DND-41 (cell line): ENCODE data around the gene TP73.

Source experiments
- ATAC-seq: fragments of 200-7000 bp; cut with Tn5 transposase; 3 replicates; pipeline ENCODE4 v1.9.1; 2021; ENCODE audit warnings: low read depth; ENCODE audit not compliant: insufficient read depth
- DNase-seq: peaks from one replicate; pipeline ENCODE4 v3.0.0-alpha.2; 2020
- H2AFZ ChIP-seq: 2 replicates; pipeline ENCODE4 v1.6.0; 2012; ENCODE audit warnings: low read depth, low read length
- H3K27ac ChIP-seq: 2 replicates; pipeline ENCODE4 v1.5.1; 2012; ENCODE audit warnings: low read length, inconsistent platforms
- H3K27me3 ChIP-seq: fragments of 200-600 bp; sonication (generic); 2 replicates; pipeline ENCODE4 v1.6.0; 2012; ENCODE audit warnings: low read length, mild to moderate bottlenecking, inconsistent platforms; ENCODE audit not compliant: insufficient read depth, poor library complexity
- H3K36me3 ChIP-seq: 2 replicates; pipeline ENCODE4 v1.5.1; 2012; ENCODE audit warnings: low read length, inconsistent platforms; ENCODE audit not compliant: insufficient read depth
- H3K4me1 ChIP-seq: 2 replicates; pipeline ENCODE4 v1.5.1; 2012; ENCODE audit warnings: mild to moderate bottlenecking, low read length; ENCODE audit not compliant: insufficient read depth
- H3K4me2 ChIP-seq: 2 replicates; pipeline ENCODE4 v1.6.0; 2012; ENCODE audit warnings: mild to moderate bottlenecking, moderate library complexity, low read length, inconsistent platforms; ENCODE audit not compliant: insufficient read depth
- H3K4me3 ChIP-seq, 2 experiments: fragments of 200-600 bp in 1 of 2; shearing (Covaris generic) in 1 of 2; 2 replicates each; pipeline ENCODE4 v1.5.1; 2012 to 2016; ENCODE audit warnings: inconsistent platforms in 2 of 2, low read length in 2 of 2, mild to moderate bottlenecking in 2 of 2, low read depth in 1 of 2, moderate library complexity in 1 of 2
- H3K79me2 ChIP-seq: 2 replicates; pipeline ENCODE4 v1.6.0; 2012; ENCODE audit warnings: low read length, inconsistent platforms; ENCODE audit not compliant: insufficient read depth
- H3K9ac ChIP-seq: 2 replicates; pipeline ENCODE4 v1.6.0; 2012; ENCODE audit warnings: low read depth, mild to moderate bottlenecking, inconsistent platforms, low read length, moderate library complexity
- H3K9me3 ChIP-seq: 2 replicates; pipeline ENCODE4 v1.5.1; 2012; ENCODE audit warnings: low read length, moderate library complexity, mild to moderate bottlenecking, inconsistent platforms; ENCODE audit not compliant: insufficient read depth, severe bottlenecking
- H4K20me1 ChIP-seq: 2 replicates; pipeline ENCODE4 v1.6.0; 2012; ENCODE audit warnings: low read length; ENCODE audit not compliant: insufficient read depth
- EZH2 ChIP-seq: IDR thresholded peaks from 3 replicates; pipeline ENCODE4 v1.6.1; 2012; ENCODE audit warnings: borderline replicate concordance, low read depth, mild to moderate bottlenecking, moderate library complexity, low read length, inconsistent platforms; ENCODE audit not compliant: severe bottlenecking
- TF ChIP-seq, protein P1 (sequence below): IDR thresholded peaks from 2 replicates; pipeline ENCODE4 v1.5.1; 2012; ENCODE audit warnings: borderline replicate concordance, low read length, moderate library complexity, mild to moderate bottlenecking; ENCODE audit not compliant: poor library complexity, severe bottlenecking; ENCODE audit errors: extremely low read depth

TP73 gene

GRCh38 chr1:3692598-3692997 lies 40.3 kb downstream of the TP73 start:
- H3K4me1 ChIP-seq = no peaks in the 10 kb centered on the region
- DNase-seq = no peak
- no peak for ATAC-seq
- H2AFZ ChIP-seq = no peak overlapping the region
- H3K36me3 ChIP-seq = peaks cover 7% of the 10 kb centered on the region
- no peak overlapping the region for H3K27ac ChIP-seq
- TF ChIP-seq EZH2 = no peak
- TF ChIP-seq, protein P1, sequence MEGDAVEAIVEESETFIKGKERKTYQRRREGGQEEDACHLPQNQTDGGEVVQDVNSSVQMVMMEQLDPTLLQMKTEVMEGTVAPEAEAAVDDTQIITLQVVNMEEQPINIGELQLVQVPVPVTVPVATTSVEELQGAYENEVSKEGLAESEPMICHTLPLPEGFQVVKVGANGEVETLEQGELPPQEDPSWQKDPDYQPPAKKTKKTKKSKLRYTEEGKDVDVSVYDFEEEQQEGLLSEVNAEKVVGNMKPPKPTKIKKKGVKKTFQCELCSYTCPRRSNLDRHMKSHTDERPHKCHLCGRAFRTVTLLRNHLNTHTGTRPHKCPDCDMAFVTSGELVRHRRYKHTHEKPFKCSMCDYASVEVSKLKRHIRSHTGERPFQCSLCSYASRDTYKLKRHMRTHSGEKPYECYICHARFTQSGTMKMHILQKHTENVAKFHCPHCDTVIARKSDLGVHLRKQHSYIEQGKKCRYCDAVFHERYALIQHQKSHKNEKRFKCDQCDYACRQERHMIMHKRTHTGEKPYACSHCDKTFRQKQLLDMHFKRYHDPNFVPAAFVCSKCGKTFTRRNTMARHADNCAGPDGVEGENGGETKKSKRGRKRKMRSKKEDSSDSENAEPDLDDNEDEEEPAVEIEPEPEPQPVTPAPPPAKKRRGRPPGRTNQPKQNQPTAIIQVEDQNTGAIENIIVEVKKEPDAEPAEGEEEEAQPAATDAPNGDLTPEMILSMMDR = no peak
- no peak overlapping the region for H3K9ac ChIP-seq
- no peaks in the 10 kb centered on the region for H3K79me2 ChIP-seq
- no peaks in the 10 kb centered on the region for H3K9me3 ChIP-seq
- no peak overlapping the region for H3K4me3 ChIP-seq
- peaks cover 62% of the 10 kb centered on the region for H4K20me1 ChIP-seq
- no peak overlapping the region for H3K4me2 ChIP-seq
- no peaks in the 10 kb centered on the region for H3K27me3 ChIP-seq

- Histone ChIP-seq H3K9me3 (no peaks in the 10 kb centered on the region), H3K4me2 (no peak overlapping the region), H3K79me2 (no peaks in the 10 kb centered on the region), H3K9ac (no peak overlapping the region), H3K27me3 (no peaks in the 10 kb centered on the region), H2AFZ (no peak overlapping the region), H3K27ac (no peak overlapping the region), H3K4me3 (no peak overlapping the region), H3K36me3 (peaks cover 5% of the 10 kb centered on the region), H4K20me1 (peaks cover 60% of the 10 kb centered on the region), H3K4me1 (no peaks in the 10 kb centered on the region)
- DNase-seq (no peak), ATAC-seq (no peak)
- no peak for TF ChIP-seq EZH2
- TF ChIP-seq, protein P1 = no peak
Observed at GRCh38 chr1:3693321-3693720, 41.0 kb downstream of the TP73 start.

DNA sequence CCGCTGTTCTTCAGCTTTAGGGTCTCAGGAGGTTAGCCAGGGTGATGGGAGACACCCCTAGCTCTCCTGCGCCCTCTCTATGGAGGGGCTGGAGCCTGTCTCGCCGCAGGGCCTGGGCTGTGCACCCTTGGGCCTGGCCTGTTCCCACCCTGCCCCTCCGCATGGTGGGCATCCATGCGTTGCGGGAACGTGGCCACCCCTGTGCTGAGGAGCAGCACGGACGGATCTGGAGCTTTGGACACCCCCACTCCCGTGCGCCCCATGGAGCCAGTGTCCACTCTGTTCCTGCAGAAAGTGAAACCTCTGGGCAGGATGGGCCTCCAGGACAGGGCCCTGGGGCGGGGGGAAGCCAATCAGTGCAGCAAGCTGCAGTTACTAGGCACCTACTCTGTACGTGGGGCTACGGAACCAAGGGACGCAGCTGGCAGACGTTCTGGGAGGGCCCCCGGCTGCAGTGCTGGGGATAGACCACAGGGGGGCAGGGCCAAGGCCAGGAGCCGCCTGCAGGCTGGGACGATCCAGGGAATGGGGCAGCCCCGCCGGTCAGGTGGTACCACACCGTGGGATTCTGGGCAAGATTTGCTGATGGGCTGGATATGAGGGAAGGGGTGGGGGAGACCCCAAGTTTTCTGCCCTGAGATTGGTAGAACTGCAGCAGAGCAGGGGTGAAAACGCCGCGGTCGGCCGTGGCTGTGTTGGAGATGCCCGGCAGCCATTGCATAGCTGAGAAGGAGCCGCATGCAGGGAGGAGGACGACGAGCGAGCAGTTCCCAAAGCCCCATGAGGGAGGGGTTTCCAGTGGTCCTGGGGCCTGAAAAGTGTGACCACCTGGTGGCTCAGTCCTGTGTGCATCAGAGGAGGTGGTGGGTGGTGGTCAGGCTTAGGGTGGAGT lies 43.3 kb downstream of the TP73 start:
- Histone ChIP-seq H3K27ac (no peak overlapping the region), H3K4me1 (no peaks in the 10 kb centered on the region), H2AFZ (no peak overlapping the region), H3K27me3 (no peaks in the 10 kb centered on the region), H4K20me1 (peaks cover 63% of the 10 kb centered on the region), H3K79me2 (no peaks in the 10 kb centered on the region), H3K36me3 (no peaks in the 10 kb centered on the region; the same call in none of the 2 replicates), H3K9ac (no peak overlapping the region), H3K4me2 (no peak overlapping the region), H3K4me3 (no peak overlapping the region), H3K9me3 (no peaks in the 10 kb centered on the region)
- ATAC-seq (0 out of 3 replicates have a peak, but pooled peaks have one; percentile 50), DNase-seq (peak; percentile 16)
- no peak for TF ChIP-seq EZH2
- TF ChIP-seq, protein P1 = peak; percentile 60
